Lower leg skin (tissue), 4 donors: Measurements from ENCODE around the gene CPA5. TPM values are rescaled to one million over a fixed set of nuclear protein-coding genes. Genes with fewer than 3 reads are reported as not detected.

ENCODE experiments used
- DNase-seq, 2 donors: peaks; one replicate each; pipeline ENCODE4 v3.0.0-alpha.2; 2019; ENCODE audit warnings: low spot score in 2 of 2
- H3K4me3 ChIP-seq: fragments of 200-600 bp; sonication (generic); 2 replicates; pipeline ENCODE4 v1.5.1; 2017; ENCODE audit warnings: mild to moderate bottlenecking, low read depth; ENCODE audit not compliant: poor library complexity, severe bottlenecking
- CTCF ChIP-seq, 3 donors: fragments of 450-650 bp; IDR thresholded peaks; one replicate each; pipeline ENCODE4 v1.5.1; 2016; ENCODE audit warnings: antibody characterized with exemption in 3 of 3, mild to moderate bottlenecking in 3 of 3, moderate library complexity in 2 of 3
- POLR2A ChIP-seq, 2 donors: fragments of 450-650 bp; IDR thresholded peaks; one replicate each; pipeline ENCODE4 v1.6.1; 2016 to 2017; ENCODE audit warnings: antibody characterized with exemption in 2 of 2, mild to moderate bottlenecking in 1 of 2, moderate library complexity in 1 of 2
- whole genome bisulfite sequencing, 2 donors: methylation state at CpG; one replicate each; pipeline ENCODE4 v1.1.5; 2018; 5-methylcytosine and 5-hydroxymethylcytosine counted together
- intact Hi-C: fragments of 100-400 bp; cut with DNase I; formaldehyde crosslinking; loops from one replicate; pipeline ENCODE4 v1.15.0; 2023; ENCODE audit warnings: low total_unique reads
- total RNA-seq, 4 donors: library from RNA; depleted of rRNA; stranded (reverse); fragments of >200 nt; gene quantifications; one replicate each; pipeline ENCODE4 v1.1.0, GENCODE V29; 2016

CPA5 gene
- total RNA-seq, 4 donors from 2014 or later = not detected

DNA sequence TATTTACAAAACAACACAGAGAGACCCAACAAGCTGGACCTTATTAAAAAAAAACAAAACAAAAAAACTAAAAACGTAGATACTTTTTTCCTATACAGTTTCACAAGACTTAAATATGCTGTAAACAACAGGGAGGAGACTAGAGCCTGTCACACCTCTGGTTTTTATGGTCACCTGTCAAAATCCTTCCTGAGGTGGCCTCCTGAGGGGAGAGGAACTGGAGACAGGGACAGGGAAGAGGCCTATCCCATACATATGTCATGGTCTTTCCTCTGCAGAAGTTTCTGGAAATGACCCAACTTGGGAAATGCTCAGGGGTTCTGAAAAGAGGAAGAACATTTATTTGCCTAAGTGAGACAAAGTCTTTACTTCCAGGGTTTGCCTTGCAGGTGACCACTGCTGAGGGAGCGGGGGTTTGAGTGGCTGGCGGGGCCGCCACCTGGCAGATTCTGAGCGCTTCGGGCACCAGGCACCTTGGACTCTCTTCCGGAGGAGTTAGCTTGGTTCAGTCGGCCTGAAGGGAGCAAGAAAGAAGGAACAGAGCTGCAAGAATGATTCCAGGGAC, 54.0 kb downstream of the CPA5 start:
- H3K4me3 ChIP-seq = no peak overlapping the region
- no peak for DNase-seq
- TF ChIP-seq POLR2A (IDR thresholded peaks at IDR 0.05) (no peak), CTCF (IDR thresholded peaks at IDR 0.05) (no peak)
- WGBS, 2 donors = 74 to 79% methylated on average over 8 of the region's 8 CpGs
- intact Hi-C loops = no loop called here

DNA sequence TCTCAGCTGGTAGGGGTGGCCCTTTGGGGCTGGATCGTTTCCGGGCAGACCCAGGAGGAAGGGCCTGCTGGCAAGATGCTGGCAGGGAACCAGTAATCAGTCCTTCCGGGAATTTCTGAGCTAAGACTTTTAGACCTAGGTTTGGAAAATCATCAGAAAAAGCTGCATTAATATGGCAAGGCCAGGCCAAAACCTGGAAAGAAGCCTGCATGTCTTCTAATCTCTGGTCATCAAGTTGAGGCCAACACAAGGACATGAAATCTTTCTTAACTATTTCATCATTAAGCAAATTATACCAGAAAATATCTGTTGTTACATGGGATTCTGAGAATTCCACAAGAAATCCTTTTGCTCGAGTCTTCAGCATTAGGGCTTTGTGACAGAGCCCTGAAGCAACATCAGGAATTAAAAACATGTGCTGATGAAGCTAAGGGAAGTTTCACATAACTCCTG, 55.5 kb downstream of the CPA5 start:
- whole genome bisulfite sequencing, 2 donors = 52 to 54% methylated on average over 4 of the region's 4 CpGs

DNA sequence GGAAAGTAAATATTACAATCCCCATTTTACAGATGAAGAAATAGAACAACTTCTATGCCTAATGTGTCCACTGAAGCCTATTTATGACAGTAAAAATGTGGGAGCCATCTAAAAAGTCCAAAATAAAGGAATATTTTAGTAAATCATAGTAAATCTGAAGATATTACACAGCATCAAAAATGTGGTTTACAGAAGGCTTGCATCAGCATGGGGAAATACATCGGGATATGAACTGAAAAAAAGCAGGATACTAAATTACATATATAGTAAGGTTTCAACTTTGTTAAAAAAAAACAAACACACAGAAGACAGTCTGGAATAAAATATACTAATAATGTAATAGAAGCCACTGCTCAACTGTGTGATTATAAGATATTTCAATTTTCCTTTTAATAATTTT, 56.5 kb downstream of the CPA5 start:
- no peak for TF ChIP-seq POLR2A (IDR thresholded peaks at IDR 0.05)
- no peak for TF ChIP-seq CTCF (IDR thresholded peaks at IDR 0.05)
- 69 to 77% methylated on average over 1 of the region's 1 CpG for WGBS, 2 donors
- DNase-seq = no peak
- no peak overlapping the region for H3K4me3 ChIP-seq
- intact Hi-C loops = no loop called here

More for the DNA sequence above, 55.5 kb downstream of the CPA5 start:
- intact Hi-C loops = no loop called here
- DNase-seq = no peak
- H3K4me3 ChIP-seq = no peak overlapping the region
- TF ChIP-seq POLR2A (IDR thresholded peaks at IDR 0.05) (no peak), CTCF (IDR thresholded peaks at IDR 0.05) (no peak)

DNA sequence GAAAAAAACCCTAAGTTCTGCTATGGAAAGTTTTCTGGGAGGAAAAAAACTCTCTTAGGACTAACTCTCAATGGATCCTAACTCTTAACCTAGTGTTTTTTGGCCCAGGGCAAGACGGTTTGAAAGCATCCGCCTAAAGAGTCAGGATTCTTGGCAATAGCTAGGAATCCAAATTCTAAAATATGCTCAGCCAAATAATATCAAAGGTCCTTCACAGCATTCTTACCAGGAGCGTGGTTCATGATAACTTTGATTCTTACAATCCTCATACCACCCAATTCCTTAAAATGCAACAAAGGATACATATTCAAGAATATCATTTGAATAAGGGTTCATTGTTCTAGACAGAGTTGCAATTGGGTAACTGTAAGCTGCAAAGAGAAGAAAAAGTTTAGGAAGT, 57.0 kb downstream of the CPA5 start:
- intact Hi-C loops = no loop called here
- DNase-seq = no peak
- H3K4me3 ChIP-seq = no peak overlapping the region
- WGBS, 2 donors = 55 to 63% methylated on average over 3 of the region's 3 CpGs
- no peak for TF ChIP-seq POLR2A (IDR thresholded peaks at IDR 0.05)
- no peak for TF ChIP-seq CTCF (IDR thresholded peaks at IDR 0.05)

- intact Hi-C loops = no loop called here
- no peak overlapping the region for H3K4me3 ChIP-seq
- DNase-seq = no peak
- TF ChIP-seq POLR2A (IDR thresholded peaks at IDR 0.05) = no peak
- TF ChIP-seq CTCF (IDR thresholded peaks at IDR 0.05) = no peak
- 87 to 88% methylated on average over 2 of the region's 2 CpGs for WGBS, 2 donors
Observed at GRCh38 chr7:130405003-130405402, 60.4 kb downstream of the CPA5 start.
